HEK293T (cell line): ENCODE results near the gene ARHGEF7.
A peak's percentile ranks its signal among the peaks of the same experiment; 100 is the strongest.

Experiments used
- CTCF ChIA-PET: fragments of 350-600 bp; formaldehyde crosslinking; extraction: SDS; loops from one replicate; lab custom pipeline; 2021; ENCODE audit warnings: antibody characterized with exemption, inconsistent platforms; lab: Yijun Ruan, JAX
- POLR2A ChIA-PET: fragments of 350-600 bp; formaldehyde crosslinking; extraction: SDS; loops from one replicate; lab custom pipeline; 2020; ENCODE audit warnings: antibody characterized with exemption, inconsistent platforms; lab: Yijun Ruan, JAX
- DNase-seq: peaks from one replicate; pipeline ENCODE4 v3.0.0; 2012; ENCODE audit warnings: mixed read lengths; ENCODE audit errors: extremely low spot score
- ARNT ChIP-seq: fragments of 450-650 bp; IDR thresholded peaks from 2 replicates; pipeline ENCODE4 v1.6.1; 2017; ENCODE audit warnings: mild to moderate bottlenecking
- BHLHE40 ChIP-seq: fragments of 450-650 bp; IDR thresholded peaks from 2 replicates; pipeline ENCODE4 v1.6.1; 2016; ENCODE audit warnings: mild to moderate bottlenecking, moderate library complexity, borderline replicate concordance
- CTBP1 ChIP-seq: fragments of 450-650 bp; IDR thresholded peaks from 2 replicates; pipeline ENCODE4 v1.6.1; 2016; ENCODE audit warnings: borderline replicate concordance
- ELF4 ChIP-seq: fragments of 450-650 bp; IDR thresholded peaks from 2 replicates; pipeline ENCODE4 v1.6.1; 2017; ENCODE audit warnings: antibody characterized with exemption
- FOXA1 ChIP-seq: fragments of 450-650 bp; IDR thresholded peaks from 2 replicates; pipeline ENCODE4 v1.6.1; 2016; ENCODE audit warnings: mild to moderate bottlenecking
- FOXK2 ChIP-seq: fragments of 450-650 bp; IDR thresholded peaks from 2 replicates; pipeline ENCODE4 v1.6.1; 2016; ENCODE audit warnings: mild to moderate bottlenecking
- FOXM1 ChIP-seq: fragments of 450-650 bp; IDR thresholded peaks from 2 replicates; pipeline ENCODE4 v1.6.1; 2017; ENCODE audit warnings: mild to moderate bottlenecking, borderline replicate concordance
- HDGF ChIP-seq: fragments of 450-650 bp; IDR thresholded peaks from 2 replicates; pipeline ENCODE4 v1.6.1; 2017; ENCODE audit warnings: antibody characterized with exemption, borderline replicate concordance
- L3MBTL2 ChIP-seq: fragments of 450-650 bp; conservative IDR thresholded peaks from 2 replicates; pipeline ENCODE4 v1.6.1; 2016; ENCODE audit warnings: mild to moderate bottlenecking
- LEF1 ChIP-seq: fragments of 450-650 bp; IDR thresholded peaks from 2 replicates; pipeline ENCODE4 v1.6.1; 2017; ENCODE audit warnings: mild to moderate bottlenecking, borderline replicate concordance
- NFRKB ChIP-seq: fragments of 450-650 bp; IDR thresholded peaks from 2 replicates; pipeline ENCODE4 v1.6.1; 2016; ENCODE audit warnings: mild to moderate bottlenecking, moderate library complexity
- SP1 ChIP-seq: fragments of 450-650 bp; IDR thresholded peaks from 2 replicates; pipeline ENCODE4 v1.6.1; 2017
- SUZ12 ChIP-seq: fragments of 450-650 bp; IDR thresholded peaks from 2 replicates; pipeline ENCODE4 v1.6.1; 2016; ENCODE audit warnings: mild to moderate bottlenecking
- TARDBP ChIP-seq: fragments of 450-650 bp; IDR thresholded peaks from 2 replicates; pipeline ENCODE4 v1.6.1; 2016
- ZNF384 ChIP-seq: fragments of 450-650 bp; IDR thresholded peaks from 2 replicates; pipeline ENCODE4 v1.6.1; 2016
- TF ChIP-seq, protein P1 (sequence below): fragments of 450-650 bp; IDR thresholded peaks from 2 replicates; pipeline ENCODE4 v1.6.1; 2016

ARHGEF7 gene

DNA sequence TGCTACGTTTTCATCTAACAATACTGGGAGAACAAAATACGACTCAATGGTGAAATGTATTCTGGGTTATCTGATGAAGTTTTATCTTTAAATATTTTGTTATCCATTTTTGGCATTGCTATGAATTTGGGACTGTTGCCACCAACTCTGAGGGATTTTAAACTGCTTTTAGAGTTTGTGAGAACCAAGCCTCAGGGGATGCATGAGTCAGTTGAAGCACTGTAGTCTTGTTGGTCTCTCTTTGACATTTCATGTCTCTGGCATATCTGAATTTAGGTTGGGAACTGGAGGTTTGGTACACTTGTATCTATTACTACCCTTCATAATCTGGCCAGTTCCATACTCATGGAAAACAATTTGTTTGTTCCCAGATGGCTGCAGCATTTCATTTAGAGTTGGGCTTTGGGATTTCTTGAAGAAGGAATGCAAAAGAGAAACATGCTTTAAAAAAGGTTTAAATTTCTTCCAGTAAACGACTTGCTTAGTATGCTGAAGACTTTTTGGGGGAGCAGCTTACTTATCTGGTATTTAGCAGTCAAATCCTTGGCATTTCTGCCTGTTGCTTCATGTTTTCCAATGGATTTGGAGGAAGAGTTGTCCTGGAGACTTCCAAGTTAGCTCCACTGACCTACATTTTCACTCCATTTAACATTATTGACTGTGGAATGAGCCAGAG, 28.9 kb downstream of the ARHGEF7 start:
- CTCF ChIA-PET = no interaction called here
- POLR2A ChIA-PET = no interaction called here
- TF ChIP-seq FOXA1 = no peak
- no peak for TF ChIP-seq SUZ12
- TF ChIP-seq FOXK2 = no peak
- no peak for TF ChIP-seq BHLHE40
- no peak for DNase-seq

DNA sequence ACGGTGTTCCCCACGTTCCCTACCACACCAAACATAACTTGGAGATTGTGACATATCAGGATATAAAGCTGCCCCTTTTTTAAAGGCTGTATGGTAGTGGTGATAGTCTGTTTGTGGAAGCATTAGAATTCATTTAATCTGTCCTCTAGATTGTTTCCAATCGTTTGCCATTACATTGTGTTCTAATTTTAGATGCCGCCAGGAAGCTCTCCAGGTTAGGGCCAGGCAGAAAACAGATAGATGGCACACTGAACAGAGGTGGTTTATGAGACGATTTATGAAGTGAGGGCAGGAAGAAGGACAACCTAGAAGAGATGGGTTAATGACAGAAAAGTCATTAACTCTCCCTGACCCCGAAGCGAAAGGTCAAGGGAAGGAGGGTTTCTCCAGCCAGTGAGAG, 30.0 kb downstream of the ARHGEF7 start:
- POLR2A ChIA-PET = interaction anchor here (1.0 kb wide), 1 partner anchor 12 kb away, joined by 3 read pairs; no protein-coding TSS in a partner anchor
- CTCF ChIA-PET = no interaction called here

DNA sequence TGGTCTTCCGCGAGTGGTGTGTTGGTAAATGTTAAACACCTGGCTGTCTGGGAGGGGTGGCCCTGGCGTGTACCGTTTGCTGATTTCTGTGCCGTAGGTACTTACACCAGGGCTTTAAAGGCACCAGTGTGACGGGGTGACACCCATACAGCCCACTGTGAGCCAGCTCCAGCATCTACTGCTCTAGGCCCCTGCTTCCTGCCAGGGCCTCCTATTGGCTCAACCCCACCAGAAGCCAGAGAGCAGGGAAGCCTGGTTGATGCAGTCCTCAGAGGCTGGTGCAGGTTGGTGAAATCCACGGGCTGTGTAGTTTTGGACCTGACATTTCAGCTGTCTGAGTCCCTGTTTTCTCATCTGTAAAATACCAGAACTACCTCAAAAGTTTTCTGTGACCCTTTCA, 30.4 kb downstream of the ARHGEF7 start:
- DNase-seq = no peak
- TF ChIP-seq FOXM1 = no peak
- TF ChIP-seq NFRKB = no peak
- TF ChIP-seq BHLHE40 = no peak
- no peak for TF ChIP-seq SP1
- TF ChIP-seq ARNT = no peak
- TF ChIP-seq L3MBTL2 = no peak
- no peak for TF ChIP-seq LEF1
- TF ChIP-seq SUZ12 = no peak
- TF ChIP-seq ZNF384 = no peak
- TF ChIP-seq TARDBP = no peak
- no peak for TF ChIP-seq ELF4
- TF ChIP-seq, protein P1, sequence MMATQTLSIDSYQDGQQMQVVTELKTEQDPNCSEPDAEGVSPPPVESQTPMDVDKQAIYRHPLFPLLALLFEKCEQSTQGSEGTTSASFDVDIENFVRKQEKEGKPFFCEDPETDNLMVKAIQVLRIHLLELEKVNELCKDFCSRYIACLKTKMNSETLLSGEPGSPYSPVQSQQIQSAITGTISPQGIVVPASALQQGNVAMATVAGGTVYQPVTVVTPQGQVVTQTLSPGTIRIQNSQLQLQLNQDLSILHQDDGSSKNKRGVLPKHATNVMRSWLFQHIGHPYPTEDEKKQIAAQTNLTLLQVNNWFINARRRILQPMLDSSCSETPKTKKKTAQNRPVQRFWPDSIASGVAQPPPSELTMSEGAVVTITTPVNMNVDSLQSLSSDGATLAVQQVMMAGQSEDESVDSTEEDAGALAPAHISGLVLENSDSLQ = no peak
- no peak for TF ChIP-seq HDGF
- no peak for TF ChIP-seq FOXK2
- TF ChIP-seq FOXA1 = no peak
- TF ChIP-seq CTBP1 = no peak
- ChIA-PET POLR2A (interaction anchor here (1.0 kb wide), 1 partner anchor 11 kb away, joined by 3 read pairs; no protein-coding TSS in a partner anchor), CTCF (no interaction called here)

More for the DNA sequence above, 30.0 kb downstream of the ARHGEF7 start:
- no peak for DNase-seq
- TF ChIP-seq SP1 (no peak), HDGF (no peak), FOXA1 (no peak), ELF4 (no peak), NFRKB (no peak), ZNF384 (no peak), FOXM1 (no peak), ARNT (no peak)

DNA sequence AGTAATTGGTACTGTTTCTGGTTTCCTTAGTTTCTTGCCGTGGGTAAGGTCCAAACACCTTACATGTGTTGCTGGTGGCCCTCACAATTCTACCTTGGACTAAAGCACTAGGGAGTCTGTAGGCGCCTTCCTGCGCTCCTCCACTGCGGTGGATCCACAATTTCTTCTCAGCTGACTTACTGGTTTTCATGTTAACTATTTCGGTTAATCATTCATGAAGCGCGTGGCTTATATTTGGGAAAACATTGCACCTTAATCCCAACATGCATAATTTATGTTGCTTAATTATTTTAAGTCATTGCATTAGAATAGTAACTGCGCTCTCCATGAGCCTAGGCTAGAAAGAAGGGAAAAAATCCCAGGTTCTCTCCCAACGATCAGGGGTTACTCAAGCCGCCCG, 37.7 kb downstream of the ARHGEF7 start:
- no peak for DNase-seq
- ChIA-PET CTCF (no interaction called here), POLR2A (interaction anchor here (1.1 kb wide), 1 partner anchor 10 kb away, joined by 4 read pairs; no protein-coding TSS in a partner anchor)

DNA sequence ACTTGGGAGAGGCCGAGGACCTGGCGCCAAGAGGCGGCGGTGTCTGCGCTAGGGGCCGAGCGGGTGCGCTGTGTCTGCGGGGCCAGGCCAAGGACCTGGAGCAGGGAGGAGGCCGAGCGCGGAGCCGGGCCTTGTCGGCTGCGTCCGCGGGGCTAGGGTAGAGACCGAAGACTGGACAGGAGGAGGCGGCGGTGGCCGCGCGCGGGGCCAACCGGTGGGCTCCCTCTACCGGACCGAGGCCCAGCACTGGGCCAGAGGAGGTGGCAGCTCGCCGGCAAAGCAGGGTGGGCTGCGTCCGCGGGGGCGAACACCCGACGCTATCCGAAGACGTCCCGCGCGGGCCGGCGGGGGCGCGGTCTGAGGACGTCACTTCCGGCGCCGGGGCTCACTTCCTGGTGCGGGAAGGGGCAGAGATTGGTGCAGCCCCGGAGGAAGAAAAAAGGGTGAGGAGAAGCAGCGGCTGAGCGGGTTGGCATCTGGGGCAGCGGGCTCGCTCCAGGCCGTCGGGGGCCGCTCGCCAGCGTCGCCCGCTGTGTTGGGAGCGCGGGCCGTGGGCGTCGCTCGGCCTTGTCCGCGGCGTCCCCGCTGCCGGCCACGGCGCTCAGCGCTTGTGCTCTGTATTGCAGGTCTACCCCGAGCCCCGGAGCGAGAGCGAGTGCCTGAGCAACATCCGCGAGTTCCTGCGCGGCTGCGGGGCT, 38.3 kb downstream of the ARHGEF7 start:
- TF ChIP-seq BHLHE40 (no peak), SUZ12 (no peak), L3MBTL2 (0 out of 2 replicates have a peak, but pooled peaks have one; percentile 46), ELF4 (peak; percentile 57; the same call in 1 of the 2 replicates)
- ChIA-PET CTCF (no interaction called here), POLR2A (interaction anchor here (1.1 kb wide), 1 partner anchor 10 kb away, joined by 4 read pairs; no protein-coding TSS in a partner anchor)
- peak; percentile 79 for DNase-seq

More for the DNA sequence above, 37.7 kb downstream of the ARHGEF7 start:
- TF ChIP-seq, protein P1 = no peak
- TF ChIP-seq ARNT = no peak
- no peak for TF ChIP-seq LEF1
- TF ChIP-seq ELF4 = no peak
- TF ChIP-seq ZNF384 = no peak
- TF ChIP-seq FOXK2 = no peak
- TF ChIP-seq SP1 = no peak
- TF ChIP-seq L3MBTL2 = no peak
- no peak for TF ChIP-seq BHLHE40
- TF ChIP-seq CTBP1 = no peak
- TF ChIP-seq TARDBP = no peak
- TF ChIP-seq SUZ12 = no peak

DNA sequence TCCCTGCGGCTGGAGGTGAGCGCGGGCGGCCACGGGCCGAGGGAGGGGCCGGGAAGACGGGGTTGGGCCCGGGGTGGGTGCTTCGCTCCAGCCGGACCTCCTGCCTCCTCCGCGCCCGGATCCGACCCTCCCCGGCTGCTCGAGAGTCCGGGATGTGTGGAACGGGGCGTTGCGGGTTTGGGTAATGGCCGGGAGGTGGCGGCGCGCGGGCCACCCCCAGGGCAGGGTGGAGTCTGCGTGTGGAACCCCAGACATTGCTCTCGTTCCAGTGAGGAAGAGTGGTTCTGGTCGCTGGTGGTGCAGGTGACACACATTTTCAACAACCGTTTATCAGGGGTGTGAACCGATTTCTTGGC, 38.8 kb downstream of the ARHGEF7 start:
- ChIA-PET CTCF (no interaction called here), POLR2A (interaction anchor here (1.1 kb wide), 1 partner anchor 11 kb away, joined by 4 read pairs; no protein-coding TSS in a partner anchor)
- peak; percentile 17 for DNase-seq
- no peak for TF ChIP-seq FOXA1
- no peak for TF ChIP-seq FOXM1
- no peak for TF ChIP-seq FOXK2
- TF ChIP-seq ARNT = no peak
- no peak for TF ChIP-seq BHLHE40
- no peak for TF ChIP-seq NFRKB
- TF ChIP-seq ZNF384 = no peak
- no peak for TF ChIP-seq LEF1
- no peak for TF ChIP-seq ELF4
- TF ChIP-seq SUZ12 = no peak
- TF ChIP-seq, protein P1 = no peak
- TF ChIP-seq SP1 = no peak
